Activated gamma-delta T cell treated with Interleukin-2 at 50 U/mL for 16 hours (primary cell): ENCODE data around the gene CHRNG.

Source experiments
- DNase-seq: peaks from one replicate; pipeline ENCODE4 v3.0.0-alpha.2; 2020

CHRNG gene

DNA sequence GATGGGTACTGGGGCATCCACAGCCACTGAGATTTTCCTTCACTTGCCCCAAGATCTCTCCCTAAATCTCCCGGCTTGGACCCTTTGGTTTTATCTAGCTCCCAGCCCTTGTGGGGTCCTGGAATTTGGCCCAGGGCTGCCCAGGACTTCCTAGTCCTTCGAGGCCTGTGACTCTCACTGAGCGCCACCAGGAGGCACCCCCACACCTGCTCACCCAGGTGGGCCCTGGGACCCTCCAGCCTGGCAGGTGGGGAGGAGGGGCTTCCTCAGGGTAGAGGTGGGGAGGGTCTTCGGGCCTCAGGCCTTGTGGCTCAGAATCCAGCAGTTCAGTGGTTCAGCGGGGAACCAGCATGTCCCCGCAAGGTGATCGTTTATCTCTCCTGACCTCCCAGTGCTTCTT, 31.2 kb upstream of the CHRNG start:
- DNase-seq, result no peak

DNA sequence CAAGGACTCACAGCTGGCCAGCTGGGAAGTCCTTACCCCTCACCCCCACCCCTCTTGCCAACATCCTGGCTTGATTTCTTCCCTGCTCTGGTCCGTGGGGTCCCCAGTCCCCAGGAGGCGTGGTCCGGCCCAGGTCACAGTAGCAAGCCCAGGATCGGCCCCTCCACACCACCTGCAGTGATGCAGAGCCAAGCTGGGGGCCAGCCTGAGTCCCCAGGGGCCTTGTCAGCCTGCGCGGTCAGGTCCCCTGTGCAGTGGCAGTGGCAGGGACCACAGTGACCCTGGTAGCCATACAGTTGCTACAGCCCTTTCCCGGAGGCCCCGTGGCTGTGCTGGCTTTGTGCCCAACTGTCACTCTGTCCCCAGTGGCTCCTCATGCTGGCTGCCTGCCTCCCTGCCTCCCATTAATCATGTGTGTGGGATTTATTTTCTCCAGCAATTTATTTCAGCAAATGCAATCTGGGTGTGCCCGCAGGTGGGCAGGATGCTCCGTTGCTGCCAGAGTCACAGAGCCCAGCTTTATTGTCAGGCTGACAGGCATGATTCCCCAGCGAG, 28.1 kb upstream of the CHRNG start:
- DNase-seq, result no peak

DNA sequence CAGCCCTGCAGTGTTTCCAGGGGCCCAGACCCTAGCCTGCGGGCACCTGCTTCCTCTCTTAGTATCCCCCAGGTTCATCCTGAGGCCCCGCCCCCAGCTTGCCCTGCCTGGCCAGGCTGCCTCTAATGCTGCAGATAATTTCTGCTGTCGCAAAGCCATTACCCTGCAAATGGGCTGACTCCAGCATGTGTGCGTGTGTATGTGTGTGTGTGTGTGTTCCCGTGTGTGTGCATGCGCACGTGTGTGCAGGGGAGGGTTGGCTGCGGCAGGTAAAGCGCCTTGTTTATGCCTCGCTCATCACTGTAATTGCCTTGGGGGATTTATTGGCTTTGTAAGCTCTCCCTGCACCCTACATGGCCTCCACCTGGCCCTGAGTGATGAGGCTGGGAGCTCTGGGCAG, 26.9 kb upstream of the CHRNG start:
- no peak for DNase-seq

DNA sequence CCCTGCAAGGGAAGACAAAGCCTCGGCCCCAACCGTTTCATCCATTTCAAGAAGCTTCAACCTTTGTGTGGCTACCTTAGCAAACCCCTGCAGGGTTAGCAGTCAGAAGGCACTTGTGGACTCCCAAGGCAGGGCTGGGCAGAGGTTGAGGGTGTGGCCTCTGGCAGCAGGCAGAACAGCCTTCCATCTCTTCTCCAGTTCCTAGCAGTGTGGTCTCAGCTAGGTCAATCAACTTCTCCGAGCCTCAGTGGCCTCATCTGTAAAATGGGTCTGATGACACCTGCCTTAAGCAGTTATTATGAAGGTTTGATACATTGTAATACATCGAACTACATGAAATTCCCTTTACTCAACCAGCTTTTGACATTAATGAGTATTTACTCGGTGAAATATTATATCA, 26.1 kb upstream of the CHRNG start:
- DNase-seq, result no peak

DNA sequence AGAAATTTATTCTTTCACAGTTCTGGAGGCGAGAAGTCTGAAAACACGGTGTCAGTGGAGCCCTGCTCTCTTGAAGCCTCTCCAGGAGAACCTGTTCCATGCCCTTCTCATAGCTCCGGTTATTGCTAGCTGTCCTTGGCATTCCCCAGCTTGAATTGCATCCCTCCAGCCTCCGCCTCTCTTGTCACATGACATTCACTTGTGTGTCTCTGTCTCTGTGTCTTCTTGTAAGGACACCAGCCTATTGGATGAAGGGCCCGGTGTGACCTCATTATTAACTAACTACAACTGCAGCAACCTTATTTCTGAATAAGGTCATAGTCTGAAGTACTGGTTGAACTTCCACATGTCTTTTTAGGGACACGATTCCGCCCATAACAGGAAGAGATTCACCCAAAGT, 23.9 kb upstream of the CHRNG start:
- DNase-seq, result no peak

DNA sequence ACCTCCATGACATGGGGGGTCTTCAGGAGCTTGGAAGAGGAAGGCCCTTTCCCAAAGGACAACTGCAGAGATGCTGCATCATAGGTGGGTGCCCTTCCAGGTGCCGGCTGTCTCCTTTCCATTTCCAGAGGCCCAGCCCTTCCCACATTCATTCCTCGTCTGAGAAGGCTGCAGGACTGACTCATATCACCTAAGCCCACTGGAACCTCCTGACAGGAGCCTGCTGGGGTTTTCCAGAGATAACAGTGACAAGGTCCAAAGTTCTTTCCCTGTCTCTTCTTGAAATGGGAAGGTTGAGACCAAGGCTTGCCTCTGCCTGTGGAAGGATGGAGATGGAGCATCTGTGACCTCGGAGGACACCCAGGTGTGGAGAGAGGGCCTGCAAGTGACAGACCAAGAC, 22.9 kb upstream of the CHRNG start:
- no peak for DNase-seq

DNA sequence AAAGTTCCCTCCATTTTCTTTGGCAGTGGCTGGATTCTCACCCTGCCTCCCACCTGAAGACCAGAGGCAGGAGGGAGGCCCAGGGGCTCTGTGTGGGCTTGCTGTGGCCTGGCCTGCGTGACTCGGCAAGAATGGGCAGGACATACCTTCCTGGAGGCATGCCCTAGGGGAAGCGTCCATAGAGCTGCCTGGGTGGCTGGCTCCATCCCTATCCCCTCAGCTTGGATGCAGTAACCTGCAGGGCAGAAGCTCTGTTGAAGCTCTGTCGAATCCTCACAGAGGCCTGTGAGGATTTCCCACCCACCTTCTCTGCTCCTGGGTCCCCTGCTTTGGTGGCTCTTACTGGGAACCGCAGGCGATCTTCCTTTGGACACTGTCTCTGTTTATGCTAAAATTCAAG, 20.6 kb upstream of the CHRNG start:
- DNase-seq, result no peak

DNA sequence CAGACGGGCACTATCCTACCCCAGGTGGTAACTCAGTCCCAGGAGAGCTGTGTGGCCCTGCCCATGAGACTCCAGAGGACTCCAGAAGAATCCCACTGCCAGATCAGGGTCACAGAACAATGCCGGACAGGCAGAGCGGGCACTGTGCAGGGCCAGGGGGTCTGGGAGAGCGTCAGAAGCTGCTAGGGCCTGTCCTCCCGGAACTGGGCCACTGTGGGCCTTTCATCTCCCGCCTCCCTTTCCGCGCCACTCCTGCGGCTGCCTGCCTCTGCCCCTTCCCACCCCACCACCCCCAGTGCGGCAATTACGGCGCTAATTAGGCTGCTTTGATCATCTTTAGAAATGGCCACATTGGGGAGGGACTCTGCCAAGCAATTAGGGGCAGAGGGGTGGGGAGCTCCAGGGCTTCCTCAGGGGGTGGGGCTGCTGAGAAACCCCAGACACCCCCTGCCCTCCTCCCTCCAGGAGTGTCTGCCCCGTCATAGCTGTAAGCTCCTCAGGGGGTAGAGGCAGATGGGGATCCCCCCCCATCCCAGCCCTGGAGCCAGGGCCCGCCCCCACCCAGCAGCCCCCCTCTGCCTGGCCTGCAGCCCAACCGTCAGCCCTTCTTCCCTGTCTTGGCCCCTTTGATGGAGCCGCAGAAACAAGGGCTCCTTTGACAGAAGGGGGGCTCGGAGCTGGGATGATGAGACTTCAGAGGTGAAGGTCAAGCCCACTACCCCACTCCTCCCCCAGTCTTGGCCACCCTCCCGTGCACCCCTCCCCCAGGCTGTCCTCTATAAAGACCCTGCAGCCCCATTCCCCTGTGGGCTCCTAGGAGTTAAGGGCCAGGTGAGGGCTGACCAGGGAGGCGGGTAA, 19.7 kb upstream of the CHRNG start, which contains the start of gene PRSS56:
Gene PRSS56, plus strand, starts transcription at position 808 of the 858 bp plus-strand sequence. CDS start 211 bp downstream, outside the sequence.
- DNase-seq, result no peak

DNA sequence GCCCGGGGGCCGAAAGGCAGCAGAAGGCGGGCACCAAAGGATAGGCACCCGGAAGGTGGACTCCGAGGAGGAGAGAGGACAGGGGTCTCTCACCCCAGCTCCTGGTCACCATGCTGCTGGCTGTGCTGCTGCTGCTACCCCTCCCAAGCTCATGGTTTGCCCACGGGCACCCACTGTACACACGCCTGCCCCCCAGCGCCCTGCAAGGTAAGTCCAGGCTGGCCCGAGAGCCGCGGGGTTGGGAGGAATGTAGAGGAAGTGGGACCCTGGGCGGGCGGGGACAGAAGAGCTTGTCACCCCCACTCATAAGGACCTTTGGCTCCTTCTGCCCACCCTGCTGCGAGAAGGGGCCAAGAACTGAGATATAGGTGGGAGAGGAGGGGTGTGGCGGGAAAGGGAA, 19.0 kb upstream of the CHRNG start:
- DNase-seq, result no peak

DNA sequence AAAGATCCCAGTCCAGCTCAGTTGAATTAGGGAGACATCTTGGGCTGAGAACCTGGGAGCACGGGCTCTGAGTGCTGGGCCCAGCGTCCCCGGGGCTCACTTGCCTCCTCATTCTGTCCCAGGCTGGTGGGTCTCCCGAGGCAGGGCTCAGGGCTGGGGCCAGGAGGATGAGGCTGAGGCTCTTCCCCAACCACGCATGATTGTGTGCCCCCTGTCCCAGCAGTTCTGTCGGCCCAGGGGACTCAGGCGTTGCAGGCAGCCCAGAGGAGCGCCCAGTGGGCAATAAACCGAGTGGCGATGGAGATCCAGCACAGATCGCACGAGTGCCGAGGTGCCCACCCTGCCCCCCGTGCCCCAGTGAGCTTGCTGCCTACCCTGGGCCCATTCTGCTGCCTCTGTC, 18.4 kb upstream of the CHRNG start:
- no peak for DNase-seq

DNA sequence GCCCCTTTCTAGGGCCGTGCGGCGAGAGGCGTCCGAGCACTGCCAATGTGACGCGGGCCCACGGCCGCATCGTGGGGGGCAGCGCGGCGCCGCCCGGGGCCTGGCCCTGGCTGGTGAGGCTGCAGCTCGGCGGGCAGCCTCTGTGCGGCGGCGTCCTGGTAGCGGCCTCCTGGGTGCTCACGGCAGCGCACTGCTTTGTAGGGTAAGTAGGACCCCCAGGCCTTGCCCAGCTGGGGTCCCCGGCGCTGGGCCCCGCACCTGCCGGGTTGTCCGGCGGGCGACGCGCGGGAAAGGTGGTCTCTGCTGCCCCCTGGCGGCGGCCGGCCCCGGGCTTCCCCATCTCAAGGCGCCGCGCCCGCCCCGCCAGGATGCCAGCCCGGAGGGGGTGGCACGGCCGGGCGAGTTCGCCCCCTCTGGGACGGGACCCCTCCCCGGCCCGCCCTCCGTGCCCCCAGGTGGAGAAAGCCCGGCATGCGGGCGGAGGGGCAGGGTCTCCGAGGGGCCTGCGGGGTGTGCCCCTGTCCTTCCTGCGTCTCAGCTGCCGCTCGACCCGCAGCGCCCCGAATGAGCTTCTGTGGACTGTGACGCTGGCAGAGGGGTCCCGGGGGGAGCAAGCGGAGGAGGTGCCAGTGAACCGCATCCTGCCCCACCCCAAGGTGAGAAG, 17.4 kb upstream of the CHRNG start:
- peak; percentile 69 for DNase-seq

DNA sequence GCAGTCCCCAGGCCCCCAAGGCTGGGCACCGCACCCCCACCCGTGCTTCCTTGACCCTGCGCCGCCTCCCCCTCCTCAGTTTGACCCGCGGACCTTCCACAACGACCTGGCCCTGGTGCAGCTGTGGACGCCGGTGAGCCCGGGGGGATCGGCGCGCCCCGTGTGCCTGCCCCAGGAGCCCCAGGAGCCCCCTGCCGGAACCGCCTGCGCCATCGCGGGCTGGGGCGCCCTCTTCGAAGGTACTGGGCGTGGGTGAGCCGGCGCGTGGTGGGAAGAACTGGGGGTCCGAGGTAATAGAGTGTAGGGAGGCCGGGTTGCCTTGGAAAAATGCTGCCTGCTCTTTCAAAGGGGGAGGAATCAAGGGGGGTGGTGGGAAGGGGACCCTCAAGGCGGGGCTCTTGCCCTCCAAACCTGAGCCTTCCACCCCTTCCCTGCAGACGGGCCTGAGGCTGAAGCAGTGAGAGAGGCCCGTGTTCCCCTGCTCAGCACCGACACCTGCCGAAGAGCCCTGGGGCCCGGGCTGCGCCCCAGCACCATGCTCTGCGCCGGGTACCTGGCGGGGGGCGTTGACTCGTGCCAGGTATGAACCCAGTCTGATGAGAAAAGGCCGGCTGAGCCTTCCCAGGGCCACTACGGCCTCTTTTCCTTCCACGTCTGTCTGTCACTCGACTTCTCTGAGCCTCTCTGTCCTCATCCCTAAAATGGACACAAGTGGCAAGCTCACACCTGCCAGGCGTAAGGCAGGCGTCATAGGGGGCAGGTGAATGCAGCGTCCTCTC, 16.7 kb upstream of the CHRNG start:
- DNase-seq, result no peak

DNA sequence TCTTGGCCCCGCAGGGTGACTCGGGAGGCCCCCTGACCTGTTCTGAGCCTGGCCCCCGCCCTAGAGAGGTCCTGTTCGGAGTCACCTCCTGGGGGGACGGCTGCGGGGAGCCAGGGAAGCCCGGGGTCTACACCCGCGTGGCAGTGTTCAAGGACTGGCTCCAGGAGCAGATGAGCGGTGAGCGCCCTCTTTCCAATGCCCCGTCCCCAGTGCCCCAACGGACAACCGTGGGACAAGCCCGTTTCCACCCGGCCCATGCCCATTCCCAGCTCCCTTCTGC, 16.1 kb upstream of the CHRNG start:
- DNase-seq, result no peak

DNA sequence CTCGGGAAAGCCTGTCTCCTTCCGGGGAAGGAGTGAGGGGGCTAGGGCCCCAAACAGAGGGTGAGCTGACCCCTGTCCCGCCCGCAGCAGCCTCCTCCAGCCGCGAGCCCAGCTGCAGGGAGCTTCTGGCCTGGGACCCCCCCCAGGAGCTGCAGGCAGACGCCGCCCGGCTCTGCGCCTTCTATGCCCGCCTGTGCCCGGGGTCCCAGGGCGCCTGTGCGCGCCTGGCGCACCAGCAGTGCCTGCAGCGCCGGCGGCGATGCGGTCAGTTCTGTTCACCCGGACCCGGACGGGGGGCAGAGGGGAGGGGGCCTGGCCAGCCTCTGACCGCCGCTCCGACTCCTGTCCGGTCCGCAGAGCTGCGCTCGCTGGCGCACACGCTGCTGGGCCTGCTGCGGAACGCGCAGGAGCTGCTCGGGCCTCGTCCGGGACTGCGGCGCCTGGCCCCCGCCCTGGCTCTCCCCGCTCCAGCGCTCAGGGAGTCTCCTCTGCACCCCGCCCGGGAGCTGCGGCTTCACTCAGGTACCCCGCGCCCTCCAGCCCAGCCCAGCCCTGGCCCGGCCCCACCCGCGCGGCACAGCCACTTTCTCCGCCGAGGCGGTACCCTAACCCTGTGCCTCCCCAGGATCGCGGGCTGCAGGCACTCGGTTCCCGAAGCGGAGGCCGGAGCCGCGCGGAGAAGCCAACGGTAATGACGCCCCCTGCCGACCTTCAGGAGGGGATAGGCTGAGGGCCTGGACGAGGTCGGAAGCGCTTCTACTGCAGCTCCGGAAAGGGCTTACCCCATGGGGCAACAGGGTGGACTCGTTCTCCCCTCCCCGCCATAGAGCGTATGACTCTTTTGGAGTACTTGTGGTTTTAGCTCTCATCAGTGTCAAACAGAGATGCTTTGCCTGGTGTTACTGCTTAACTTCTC, 15.6 kb upstream of the CHRNG start:
- no peak for DNase-seq

DNA sequence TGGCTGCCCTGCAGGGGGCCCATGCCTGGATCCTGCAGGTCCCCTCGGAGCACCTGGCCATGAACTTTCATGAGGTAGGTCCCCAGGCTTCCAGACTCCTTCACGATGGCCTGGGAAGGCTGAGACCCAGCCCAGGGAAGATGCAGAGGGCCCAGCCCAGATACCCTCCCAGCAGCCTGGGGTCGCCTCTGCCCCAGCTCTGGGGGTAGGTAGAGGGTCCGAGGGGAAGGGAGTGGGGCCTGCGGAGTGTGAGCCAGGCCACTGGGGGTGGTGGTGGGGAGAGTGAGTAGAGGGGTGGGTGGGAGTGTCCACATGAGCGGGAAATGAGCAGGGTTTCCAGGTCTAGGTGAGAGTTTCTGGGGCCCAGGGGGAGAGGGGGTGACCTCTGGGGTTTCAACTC, 14.7 kb upstream of the CHRNG start:
- DNase-seq, result no peak

DNA sequence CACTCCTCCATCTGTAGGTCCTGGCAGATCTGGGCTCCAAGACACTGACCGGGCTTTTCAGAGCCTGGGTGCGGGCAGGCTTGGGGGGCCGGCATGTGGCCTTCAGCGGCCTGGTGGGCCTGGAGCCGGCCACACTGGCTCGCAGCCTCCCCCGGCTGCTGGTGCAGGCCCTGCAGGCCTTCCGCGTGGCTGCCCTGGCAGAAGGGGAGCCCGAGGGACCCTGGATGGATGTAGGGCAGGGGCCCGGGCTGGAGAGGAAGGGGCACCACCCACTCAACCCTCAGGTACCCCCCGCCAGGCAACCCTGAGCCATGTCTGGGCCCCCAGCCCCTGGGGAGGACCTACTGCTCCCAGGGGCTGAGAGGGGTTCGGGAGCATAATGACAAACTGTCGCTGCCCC, 14.3 kb upstream of the CHRNG start:
- DNase-seq, result no peak

DNA sequence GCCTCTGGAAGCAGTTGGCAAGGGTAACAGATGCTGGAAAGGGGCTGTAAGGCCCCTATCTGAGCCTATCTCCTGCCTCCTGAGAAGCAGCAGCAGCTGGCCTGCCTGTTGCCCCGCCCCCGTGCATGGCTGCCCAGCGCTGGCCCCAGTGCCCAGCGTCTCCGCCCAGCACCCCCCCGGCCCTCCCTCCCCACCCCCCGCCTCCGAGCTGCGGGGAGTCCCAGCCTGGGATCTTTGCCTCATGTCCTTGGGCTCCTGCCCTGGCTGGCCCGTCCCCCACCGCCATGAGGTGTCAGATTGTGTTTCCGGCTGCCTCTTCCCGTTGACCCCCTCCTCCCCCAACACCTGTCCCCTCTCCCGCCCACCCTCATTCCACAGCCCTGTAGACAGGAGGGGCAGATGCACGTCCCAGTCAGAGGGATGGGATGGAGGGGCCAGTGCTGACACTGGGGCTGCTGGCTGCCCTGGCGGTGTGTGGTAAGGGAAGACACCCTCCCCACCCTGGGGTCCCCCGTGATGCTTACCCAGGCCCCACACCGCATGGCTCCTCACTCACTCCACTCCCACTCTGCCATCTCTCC, 13.6 kb upstream of the CHRNG start, which contains the start of gene CHRND:
Gene CHRND, plus strand, starts transcription at position 370 of the 581 bp plus-strand sequence. Its CDS starts 56 bp downstream, at position 426.
- no peak for DNase-seq

DNA sequence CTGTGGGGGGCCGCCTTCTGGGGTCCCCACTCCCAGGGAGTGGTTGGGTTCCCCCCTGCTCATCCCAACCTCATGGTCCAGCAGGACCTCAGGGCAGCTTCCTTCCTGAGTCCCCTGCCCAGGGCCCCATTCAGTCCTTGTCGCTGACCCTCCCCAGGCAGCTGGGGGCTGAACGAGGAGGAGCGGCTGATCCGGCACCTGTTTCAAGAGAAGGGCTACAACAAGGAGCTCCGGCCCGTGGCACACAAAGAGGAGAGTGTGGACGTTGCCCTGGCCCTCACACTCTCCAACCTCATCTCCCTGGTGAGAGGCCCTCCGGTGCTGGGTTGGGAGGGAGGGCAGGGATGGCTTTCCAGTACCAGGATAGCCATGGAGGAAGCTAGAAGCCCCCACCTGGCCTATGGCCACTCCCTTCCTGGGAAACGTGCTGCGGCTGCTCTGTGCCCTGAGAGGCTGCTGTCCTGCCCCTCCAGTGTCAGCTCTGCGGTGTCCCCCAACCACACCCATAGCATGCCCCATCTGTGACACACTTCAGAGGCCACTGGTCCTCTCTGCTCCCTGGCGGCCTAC, 13.0 kb upstream of the CHRNG start:
- no peak for DNase-seq

DNA sequence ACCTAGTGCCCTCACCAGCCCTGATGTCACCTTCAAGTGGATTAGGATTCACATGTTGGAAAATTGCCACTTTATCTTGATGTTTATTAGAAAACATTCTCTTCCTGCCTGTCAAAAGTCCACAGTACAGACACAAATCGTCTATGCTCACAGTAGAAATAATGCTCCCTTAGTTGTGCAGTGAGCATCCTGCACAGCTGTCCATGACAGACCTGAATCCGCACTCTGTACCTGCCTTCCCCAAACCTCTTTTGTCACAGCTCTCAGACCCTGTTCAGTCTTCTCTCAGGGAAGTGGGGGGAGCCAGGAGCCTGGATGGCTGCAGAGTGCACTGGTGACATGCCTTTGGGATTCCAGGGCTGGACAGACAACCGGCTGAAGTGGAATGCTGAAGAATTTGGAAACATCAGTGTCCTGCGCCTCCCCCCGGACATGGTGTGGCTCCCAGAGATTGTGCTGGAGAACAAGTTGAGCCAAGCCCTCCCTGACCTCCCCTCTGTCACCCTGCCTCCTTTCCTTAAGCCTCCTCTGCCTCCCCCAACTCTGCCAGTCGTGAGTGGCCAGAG, 11.5 kb upstream of the CHRNG start:
- DNase-seq, result no peak

DNA sequence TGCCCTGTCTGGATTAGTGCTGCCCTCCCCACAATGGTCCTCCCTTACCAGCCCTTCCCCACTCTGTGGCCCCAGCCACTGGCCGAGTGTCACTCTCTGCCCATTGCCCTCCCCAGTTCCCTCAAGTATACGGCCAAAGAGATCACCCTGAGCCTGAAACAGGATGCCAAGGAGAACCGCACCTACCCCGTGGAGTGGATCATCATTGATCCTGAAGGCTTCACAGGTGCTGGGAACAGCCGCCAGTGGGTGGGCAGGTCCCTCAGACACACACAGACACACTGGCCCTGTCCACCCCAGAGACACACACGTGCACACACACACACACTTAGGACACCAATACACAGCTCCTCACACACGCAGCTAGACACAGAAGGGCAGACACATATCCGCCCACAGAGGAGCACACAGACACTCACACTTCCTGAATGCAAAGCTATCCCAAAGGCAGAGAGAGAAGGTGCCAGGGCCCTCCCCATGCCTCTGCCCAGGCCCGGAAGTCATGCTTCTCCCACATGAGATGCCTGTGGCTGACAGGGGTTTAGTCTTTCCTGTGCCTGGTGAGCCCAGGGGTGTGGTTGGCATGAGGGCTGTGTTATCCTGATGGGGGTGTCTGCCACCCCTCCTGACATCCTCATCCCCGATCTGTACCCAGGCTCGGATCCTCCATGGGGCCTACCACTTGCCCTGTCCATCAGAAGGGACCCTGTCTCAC, 10.6 kb upstream of the CHRNG start:
- no peak for DNase-seq
